IMR-90 (cell line): ENCODE measurements around the gene ASTL. TPM values are rescaled to one million over a fixed set of nuclear protein-coding genes. Genes with fewer than 3 reads are reported as not detected.

Source experiments
- ATAC-seq: fragments of 200-7000 bp; cut with Tn5 transposase; 2 replicates; pipeline ENCODE4 v1.9.1; 2020; ENCODE audit warnings: low read depth, mild to moderate bottlenecking, moderate library complexity
- BruUV-seq: library from RNA; stranded (reverse); fragments of 400-500 nt; replicated peaks from 2 replicates; lab custom pipeline; 2021; lab: Mats Ljungman, UMichigan
- CTCF ChIA-PET: fragments of 300-600 bp; formaldehyde crosslinking; extraction: SDS; loops from one replicate; lab custom pipeline; 2021; ENCODE audit warnings: antibody characterized with exemption; lab: Yijun Ruan, JAX
- POLR2A ChIA-PET: fragments of 300-600 bp; sonication (Branson Sonifier 250); formaldehyde crosslinking; loops from one replicate; lab custom pipeline; 2022; ENCODE audit warnings: antibody characterized with exemption; ENCODE audit not compliant: unreplicated experiment; lab: Charles Lee
- DNase-seq: peaks from one replicate; pipeline ENCODE4 v3.0.0; 2013
- H2AFZ ChIP-seq: replicated peaks from 2 replicates; pipeline ENCODE3; 2013; ENCODE audit warnings: low read length, mild to moderate bottlenecking; ENCODE audit not compliant: poor library complexity
- H2AK5ac ChIP-seq: 2 replicates; pipeline ENCODE4 v1.6.1; 2013; ENCODE audit warnings: low read depth, low read length, inconsistent platforms
- H2AK9ac ChIP-seq: replicated peaks from 2 replicates; pipeline ENCODE3; 2013; ENCODE audit warnings: mild to moderate bottlenecking, low read depth, low read length, moderate library complexity; ENCODE audit not compliant: poor library complexity
- H2BK120ac ChIP-seq: 2 replicates; pipeline ENCODE4 v1.6.1; 2013; ENCODE audit warnings: low read depth, low read length, inconsistent platforms
- H2BK15ac ChIP-seq: 3 replicates; pipeline ENCODE4 v1.6.1; 2013; ENCODE audit warnings: low read depth, low read length, inconsistent platforms
- H2BK20ac ChIP-seq: 2 replicates; pipeline ENCODE4 v1.6.1; 2013; ENCODE audit warnings: low read depth, mild to moderate bottlenecking, inconsistent platforms, low read length, moderate library complexity
- H2BK5ac ChIP-seq: 2 replicates; pipeline ENCODE4 v1.6.1; 2013; ENCODE audit warnings: mild to moderate bottlenecking, low read depth, low read length, inconsistent platforms; ENCODE audit not compliant: poor library complexity, severe bottlenecking
- H3K14ac ChIP-seq: replicated peaks from 2 replicates; pipeline ENCODE4 v1.6.1; 2013; ENCODE audit warnings: low read depth, low read length, inconsistent platforms
- H3K18ac ChIP-seq: 2 replicates; pipeline ENCODE4 v1.6.1; 2013; ENCODE audit warnings: low read depth, low read length, control low read depth
- H3K23ac ChIP-seq: 2 replicates; pipeline ENCODE4 v1.6.1; 2013; ENCODE audit warnings: low read depth, low read length, inconsistent platforms
- H3K27ac ChIP-seq: 2 replicates; pipeline ENCODE4 v1.5.1; 2013; ENCODE audit warnings: mild to moderate bottlenecking, control low read depth, low read length; ENCODE audit not compliant: insufficient read depth
- H3K27me3 ChIP-seq: 2 replicates; pipeline ENCODE4 v1.6.1; 2013; ENCODE audit warnings: low read length; ENCODE audit not compliant: control insufficient read depth, insufficient read depth
- H3K36me3 ChIP-seq: 2 replicates; pipeline ENCODE4 v1.6.1; 2013; ENCODE audit warnings: low read length, mixed read lengths; ENCODE audit not compliant: control insufficient read depth, insufficient read depth
- H3K4ac ChIP-seq: 2 replicates; pipeline ENCODE4 v1.6.1; 2013; ENCODE audit warnings: low read depth, low read length, inconsistent platforms
- H3K4me1 ChIP-seq: 2 replicates; pipeline ENCODE4 v1.6.1; 2013; ENCODE audit warnings: low read length, mixed read lengths; ENCODE audit not compliant: control insufficient read depth, insufficient read depth
- H3K4me2 ChIP-seq: 2 replicates; pipeline ENCODE4 v1.6.1; 2013; ENCODE audit warnings: low read depth, mild to moderate bottlenecking, control low read depth, low read length, moderate library complexity
- H3K4me3 ChIP-seq: 2 replicates; pipeline ENCODE4 v1.5.1; 2013; ENCODE audit warnings: low read depth, mild to moderate bottlenecking, control low read depth, low read length, moderate library complexity; ENCODE audit not compliant: insufficient read depth
- H3K56ac ChIP-seq: 2 replicates; pipeline ENCODE4 v1.6.1; 2013; ENCODE audit warnings: low read length, inconsistent platforms; ENCODE audit not compliant: insufficient read depth; ENCODE audit errors: extremely low read depth
- H3K79me1 ChIP-seq, 2 experiments: 2 replicates each; pipeline ENCODE4 v1.6.1; 2013; ENCODE audit warnings: low read length in 2 of 2, inconsistent platforms in 1 of 2, low read depth in 1 of 2
- H3K9ac ChIP-seq: 2 replicates; pipeline ENCODE4 v1.6.1; 2013; ENCODE audit warnings: low read depth, low read length, control low read depth
- H3K9me1 ChIP-seq: 2 replicates; pipeline ENCODE4 v1.6.1; 2013; ENCODE audit warnings: low read length, inconsistent platforms; ENCODE audit not compliant: insufficient read depth
- H3K9me3 ChIP-seq: 2 replicates; pipeline ENCODE4 v1.6.1; 2013; ENCODE audit warnings: low read length; ENCODE audit not compliant: control insufficient read depth, insufficient read depth
- H4K20me1 ChIP-seq: 2 replicates; pipeline ENCODE4 v1.6.1; 2013; ENCODE audit warnings: low read length, inconsistent platforms; ENCODE audit not compliant: insufficient read depth
- H4K5ac ChIP-seq: 2 replicates; pipeline ENCODE4 v1.6.1; 2013; ENCODE audit warnings: mild to moderate bottlenecking, low read depth, low read length, control low read depth
- H4K8ac ChIP-seq, 2 experiments: 2 replicates each; pipeline ENCODE4 v1.6.1; 2013; ENCODE audit warnings: low read depth in 2 of 2, low read length in 2 of 2, control low read depth in 1 of 2, inconsistent platforms in 1 of 2
- H4K91ac ChIP-seq: 2 replicates; pipeline ENCODE4 v1.6.1; 2013; ENCODE audit warnings: low read depth, low read length, inconsistent platforms; ENCODE audit not compliant: insufficient read depth
- BHLHE40 ChIP-seq: fragments of 150-350 bp; IDR thresholded peaks from 2 replicates; pipeline ENCODE4 v1.6.1; 2016; ENCODE audit warnings: mild to moderate bottlenecking, low read depth, low read length
- CEBPB ChIP-seq: IDR thresholded peaks from 2 replicates; pipeline ENCODE4 v1.6.1; 2012; ENCODE audit warnings: low read depth, low read length, improper control_type of control experiment
- CHD1 ChIP-seq: IDR thresholded peaks from 2 replicates; pipeline ENCODE4 v1.6.1; 2012; ENCODE audit warnings: low read depth, low read length, improper control_type of control experiment
- CTCF ChIP-seq: conservative IDR thresholded peaks from 2 replicates; pipeline ENCODE4 v1.5.1; 2012; ENCODE audit warnings: mild to moderate bottlenecking, low read depth, low read length, improper control_type of control experiment
- FOS ChIP-seq: fragments of 150-350 bp; IDR thresholded peaks from 2 replicates; pipeline ENCODE4 v1.6.1; 2016; ENCODE audit warnings: low read depth, low read length
- MAZ ChIP-seq: IDR thresholded peaks from 2 replicates; pipeline ENCODE4 v1.6.1; 2012; ENCODE audit warnings: low read depth, mild to moderate bottlenecking, low read length, improper control_type of control experiment, moderate library complexity, borderline replicate concordance
- NFE2L2 ChIP-seq: fragments of 150-350 bp; IDR thresholded peaks from 2 replicates; pipeline ENCODE4 v1.6.1; 2016; ENCODE audit warnings: low read depth, mild to moderate bottlenecking, low read length
- POLR2A ChIP-seq: IDR thresholded peaks from 2 replicates; pipeline ENCODE4 v1.6.1; 2012; ENCODE audit warnings: mild to moderate bottlenecking, low read depth, low read length
- RAD21 ChIP-seq: IDR thresholded peaks from 2 replicates; pipeline ENCODE4 v1.6.1; 2012; ENCODE audit warnings: low read length, improper control_type of control experiment
- RCOR1 ChIP-seq: IDR thresholded peaks from 2 replicates; pipeline ENCODE4 v1.6.1; 2012; ENCODE audit warnings: mild to moderate bottlenecking, low read length, improper control_type of control experiment; ENCODE audit not compliant: insufficient replicate concordance
- RFX5 ChIP-seq: IDR thresholded peaks from 2 replicates; pipeline ENCODE4 v1.8.0; 2012; ENCODE audit warnings: low read depth, mild to moderate bottlenecking, low read length, moderate library complexity
- SMC3 ChIP-seq: fragments of 150-350 bp; IDR thresholded peaks from 2 replicates; pipeline ENCODE4 v1.6.1; 2016; ENCODE audit warnings: low read depth, mild to moderate bottlenecking, antibody characterized with exemption, low read length, moderate library complexity
- USF2 ChIP-seq: fragments of 150-350 bp; IDR thresholded peaks from 2 replicates; pipeline ENCODE4 v1.6.1; 2017; ENCODE audit warnings: mild to moderate bottlenecking, antibody characterized with exemption, low read length, low read depth
- WGBS, 2 experiments: methylation state at CpG; one replicate each; pipeline versions ENCODE4 v1.1.5 to v1.1.7; 2013; ENCODE audit warnings: missing lambda C conversion rate in 2 of 2; ENCODE audit not compliant: insufficient read length in 1 of 2; ENCODE audit errors: extremely low coverage in 2 of 2; 5-methylcytosine and 5-hydroxymethylcytosine counted together
- dilution Hi-C: fragments of 300-500 bp; cut with HindIII; formaldehyde crosslinking; loops from one replicate; pipeline ENCODE4 v1.14.3; 2018; ENCODE audit warnings: low sequenced_read_pairs; ENCODE audit not compliant: unreplicated experiment
- in situ Hi-C: fragments of 300-500 bp; cut with MboI; formaldehyde crosslinking; loops from 3 replicates; pipeline ENCODE4 v1.14.3; 2019; ENCODE audit warnings: low sequenced_read_pairs, inconsistent platforms, mixed read lengths
- intact Hi-C: fragments of 100-400 bp; cut with micrococcal nuclease; formaldehyde crosslinking; loops from 2 replicates; pipeline ENCODE4 v1.10.0; 2022
- polyA plus RNA-seq, 3 experiments: library from polyadenylated mRNA; depleted of rRNA; stranded (reverse); fragments of >200 nt; gene quantifications; 2 replicates each; pipeline ENCODE4 v1.2.3, GENCODE V29; 2012; ENCODE audit warnings: low replicate concordance in 1 of 3
- total RNA-seq: library from RNA; depleted of rRNA; stranded (reverse); fragments of >200 nt; gene quantifications from 2 replicates; pipeline ENCODE4 v1.2.3, GENCODE V29; 2012

Gene ASTL
- total and polyA plus RNA-seq, 2 of the 4 experiments (the other 2 are of a cell fraction), result not detected

- H4K91ac ChIP-seq, result no peak overlapping the region
- no peak overlapping the region for H3K27ac ChIP-seq
- H2BK5ac ChIP-seq, result no peak overlapping the region
- no peak overlapping the region for H2AFZ ChIP-seq
- no peak overlapping the region for H3K4ac ChIP-seq
- no peaks in the 10 kb centered on the region for H3K9me1 ChIP-seq
- POLR2A ChIA-PET, result interaction anchor here (0.6 kb wide), 1 partner anchor 168 kb away, joined by 3 read pairs; no protein-coding TSS in a partner anchor
- no peak for DNase-seq
- in situ Hi-C loops, result loop anchor here (25.0 kb wide), 1 partner anchor 95 kb away; no protein-coding TSS in a partner anchor
- H2BK20ac ChIP-seq, result no peak overlapping the region
- H3K9ac ChIP-seq, result no peak overlapping the region
- H3K9me3 ChIP-seq, result peaks cover 15% of the 10 kb centered on the region
- H4K8ac ChIP-seq, result no peak overlapping the region
- ATAC-seq, result no peak
- peaks cover 60% of the 10 kb centered on the region for H3K27me3 ChIP-seq
- no peak overlapping the region for H3K4me3 ChIP-seq
- CTCF ChIA-PET, result no interaction called here
- H3K14ac ChIP-seq, result no peak overlapping the region
- WGBS, 2 experiments, result no CpG with 5 or more reads among the region's 3 CpGs
- no peak overlapping the region for H3K56ac ChIP-seq
- no peak overlapping the region for H2AK5ac ChIP-seq
- no peaks in the 10 kb centered on the region for H4K20me1 ChIP-seq
- H3K4me1 ChIP-seq, result no peaks in the 10 kb centered on the region; the same call in 1 of the 2 replicates
- BruUV-seq, result no TSS peak
- H4K5ac ChIP-seq, result no peak overlapping the region
- H3K4me2 ChIP-seq, result no peak overlapping the region
- no peaks in the 10 kb centered on the region for H3K79me1 ChIP-seq
- H2AK9ac ChIP-seq, result peak overlapping the region; percentile 16
- no peak overlapping the region for H2BK15ac ChIP-seq
- H2BK120ac ChIP-seq, result no peak overlapping the region
- intact Hi-C loops, result no loop called here
- no peak overlapping the region for H3K23ac ChIP-seq
- no peak for TF ChIP-seq CTCF
- TF ChIP-seq CEBPB, result no peak
- TF ChIP-seq BHLHE40, result no peak
- TF ChIP-seq SMC3, result no peak
- TF ChIP-seq RFX5, result no peak
- TF ChIP-seq USF2, result no peak
- TF ChIP-seq MAZ, result no peak
- no peak for TF ChIP-seq NFE2L2
- TF ChIP-seq FOS, result no peak
- no peak for TF ChIP-seq RCOR1
- no peak for TF ChIP-seq RAD21
- TF ChIP-seq CHD1, result no peak
- no peak for TF ChIP-seq POLR2A
- H3K18ac ChIP-seq, result no peak overlapping the region
- no peaks in the 10 kb centered on the region for H3K36me3 ChIP-seq
- dilution Hi-C loops, result no loop called here
Observed at GRCh38 chr2:96107708-96108065, 30.6 kb downstream of the ASTL start.
